HG03103 (cell line): ENCODE data around the gene STYXL2.

Experiments used
- ATAC-seq: cut with Tn5 transposase; IDR thresholded peaks from one replicate; pipeline ENCODE4 v1.9.1; 2021; ENCODE audit warnings: low read depth; ENCODE audit not compliant: unreplicated experiment

STYXL2 gene

GRCh38 chr1:167077128-167077867, 16.6 kb upstream of the STYXL2 start:
- ATAC-seq = no peak

GRCh38 chr1:167077868-167078210, 16.0 kb upstream of the STYXL2 start:
- no peak for ATAC-seq

- no peak for ATAC-seq
Observed at GRCh38 chr1:167081594-167082156, 12.2 kb upstream of the STYXL2 start.

GRCh38 chr1:167082511-167083027, 11.3 kb upstream of the STYXL2 start:
- no peak for ATAC-seq

GRCh38 chr1:167083066-167083665, 10.7 kb upstream of the STYXL2 start:
- no peak for ATAC-seq

- no peak for ATAC-seq
Observed at GRCh38 chr1:167083871-167084270, 10.0 kb upstream of the STYXL2 start.

GRCh38 chr1:167084757-167085156, 9.1 kb upstream of the STYXL2 start:
- no peak for ATAC-seq

- no peak for ATAC-seq
Observed at GRCh38 chr1:167086033-167086432, 7.8 kb upstream of the STYXL2 start.

GRCh38 chr1:167086768-167087167, 7.1 kb upstream of the STYXL2 start:
- ATAC-seq = no peak

GRCh38 chr1:167088746-167089417, 5.0 kb upstream of the STYXL2 start:
- no peak for ATAC-seq

GRCh38 chr1:167089939-167090313, 3.9 kb upstream of the STYXL2 start:
- ATAC-seq = no peak

- peak; percentile 64 for ATAC-seq
Observed at GRCh38 chr1:167090314-167090942, 3.4 kb upstream of the STYXL2 start, which contains the start of gene GPA33. GPA33 (minus strand) TSS chr1:167090377; CDS start chr1:167090287, 90 bp downstream.

GRCh38 chr1:167092653-167093052, 1.2 kb upstream of the STYXL2 start:
- ATAC-seq = no peak

GRCh38 chr1:167094690-167095089, 815 bp downstream of the STYXL2 start:
- ATAC-seq = no peak

GRCh38 chr1:167095368-167095767, 1.5 kb downstream of the STYXL2 start:
- ATAC-seq = no peak

GRCh38 chr1:167099851-167100250, 6.0 kb downstream of the STYXL2 start:
- ATAC-seq = no peak

- ATAC-seq = no peak
Observed at GRCh38 chr1:167100730-167101129, 6.9 kb downstream of the STYXL2 start.

GRCh38 chr1:167101754-167102153, 7.9 kb downstream of the STYXL2 start:
- ATAC-seq = no peak

GRCh38 chr1:167102906-167103573, 9.2 kb downstream of the STYXL2 start:
- ATAC-seq = no peak

GRCh38 chr1:167104256-167104633, 10.4 kb downstream of the STYXL2 start:
- no peak for ATAC-seq
